ENCODE measurements around the gene GRIP2.

GRIP2 gene

DNA sequence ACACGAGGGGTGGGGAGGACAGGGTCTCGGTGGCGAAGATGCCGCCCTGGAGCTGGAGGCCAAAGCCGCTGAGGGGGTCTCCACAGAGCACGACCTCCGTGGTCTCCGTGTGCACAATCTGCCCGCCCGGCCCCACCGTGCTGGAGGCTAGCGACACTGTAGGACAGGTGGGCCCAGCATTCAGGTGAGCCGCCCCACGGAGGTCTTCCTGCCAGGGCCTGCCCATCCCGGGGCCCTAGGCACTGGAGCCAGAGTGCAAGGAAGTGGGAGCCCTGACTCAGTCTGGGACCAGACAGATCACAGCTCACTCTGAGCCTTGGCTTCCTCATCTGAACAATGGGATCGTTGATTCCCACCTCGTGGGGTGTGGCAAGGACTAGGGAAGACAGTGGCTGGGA is 25.8 kb downstream of the GRIP2 start:
- Histone ChIP-seq H3K36me3 (ENCODE audit: insufficient read depth, low read length) (no peaks in the 10 kb centered on the region), H3K4me1 (ENCODE audit: insufficient read depth, low read length) (peaks cover 4% of the 10 kb centered on the region; the same call in 1 of the 2 replicates), H3K9me3 (ENCODE audit: control insufficient read depth, insufficient read depth, low read length) (no peaks in the 10 kb centered on the region), H3K9ac (ENCODE audit: low read depth, low read length) (no peak overlapping the region)

GRCh38 chr3:14513566-14514322 is 26.4 kb downstream of the GRIP2 start:
- Histone ChIP-seq H3K36me3 (ENCODE audit: insufficient read depth, low read length) (no peaks in the 10 kb centered on the region), H3K9me3 (ENCODE audit: control insufficient read depth, insufficient read depth, low read length) (no peaks in the 10 kb centered on the region), H3K9ac (ENCODE audit: low read depth, low read length) (no peak overlapping the region), H3K4me1 (ENCODE audit: insufficient read depth, low read length) (peaks cover 4% of the 10 kb centered on the region; the same call in 1 of the 2 replicates)

DNA sequence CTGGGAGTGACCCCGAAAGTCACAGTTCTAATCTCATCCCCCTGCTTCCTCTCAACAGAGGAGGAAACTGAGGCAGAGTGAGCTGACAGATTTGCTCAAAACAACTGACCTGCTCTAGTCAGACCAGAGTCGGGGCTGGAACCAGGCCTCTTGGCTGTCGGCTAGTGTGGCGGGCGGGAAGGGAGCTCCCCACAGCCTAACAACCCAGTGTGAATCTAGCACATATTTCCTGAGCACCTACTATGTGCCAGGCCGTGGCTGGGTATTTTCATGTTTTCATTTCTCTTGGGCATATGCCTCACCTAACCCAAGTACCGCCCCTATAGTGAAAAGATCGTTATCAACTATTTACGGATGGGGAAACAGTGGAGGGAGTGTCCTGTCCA is 27.2 kb downstream of the GRIP2 start:
- H3K9me3 ChIP-seq (ENCODE audit: control insufficient read depth, insufficient read depth, low read length), result no peaks in the 10 kb centered on the region
- H3K4me1 ChIP-seq (ENCODE audit: insufficient read depth, low read length), result peaks cover 4% of the 10 kb centered on the region; the same call in 1 of the 2 replicates
- H3K36me3 ChIP-seq (ENCODE audit: insufficient read depth, low read length), result no peaks in the 10 kb centered on the region
- H3K9ac ChIP-seq (ENCODE audit: low read depth, low read length), result no peak overlapping the region

DNA sequence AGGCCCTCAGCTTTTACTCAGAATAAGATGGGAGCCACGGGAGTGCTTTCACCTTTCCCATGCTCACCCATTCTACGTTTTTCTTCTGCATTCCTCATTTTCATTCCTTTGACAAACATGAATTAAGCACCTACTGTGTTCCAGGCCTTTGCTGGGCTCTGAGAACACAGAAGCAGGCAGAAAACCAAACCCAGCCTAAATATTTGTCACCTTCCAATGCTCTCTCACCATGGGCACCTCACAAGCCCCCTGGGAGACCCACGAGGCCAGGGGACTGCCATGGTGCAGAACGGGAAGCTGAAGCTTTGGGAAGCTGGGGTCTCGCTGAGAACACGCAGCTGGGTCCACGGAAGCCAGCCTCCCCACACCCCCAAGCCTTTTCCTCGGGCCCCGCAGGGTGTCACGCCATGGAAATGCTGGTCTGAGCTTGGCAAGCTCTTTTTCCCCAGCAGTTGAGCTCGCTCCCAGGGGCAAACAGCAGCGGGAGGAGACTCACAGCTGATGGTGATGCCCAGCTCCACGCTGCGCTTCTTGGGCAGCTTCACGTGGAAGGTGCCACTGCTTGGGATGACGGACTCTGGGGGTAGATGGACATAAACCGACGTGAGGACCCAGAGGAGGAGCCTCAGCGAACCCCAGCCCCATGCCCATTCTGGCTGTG is 27.7 kb downstream of the GRIP2 start:
- Histone ChIP-seq H3K9ac (ENCODE audit: low read depth, low read length) (no peak overlapping the region), H3K4me1 (ENCODE audit: insufficient read depth, low read length) (peaks cover 4% of the 10 kb centered on the region; the same call in 1 of the 2 replicates), H3K36me3 (ENCODE audit: insufficient read depth, low read length) (no peaks in the 10 kb centered on the region), H3K9me3 (ENCODE audit: control insufficient read depth, insufficient read depth, low read length) (no peaks in the 10 kb centered on the region)

DNA sequence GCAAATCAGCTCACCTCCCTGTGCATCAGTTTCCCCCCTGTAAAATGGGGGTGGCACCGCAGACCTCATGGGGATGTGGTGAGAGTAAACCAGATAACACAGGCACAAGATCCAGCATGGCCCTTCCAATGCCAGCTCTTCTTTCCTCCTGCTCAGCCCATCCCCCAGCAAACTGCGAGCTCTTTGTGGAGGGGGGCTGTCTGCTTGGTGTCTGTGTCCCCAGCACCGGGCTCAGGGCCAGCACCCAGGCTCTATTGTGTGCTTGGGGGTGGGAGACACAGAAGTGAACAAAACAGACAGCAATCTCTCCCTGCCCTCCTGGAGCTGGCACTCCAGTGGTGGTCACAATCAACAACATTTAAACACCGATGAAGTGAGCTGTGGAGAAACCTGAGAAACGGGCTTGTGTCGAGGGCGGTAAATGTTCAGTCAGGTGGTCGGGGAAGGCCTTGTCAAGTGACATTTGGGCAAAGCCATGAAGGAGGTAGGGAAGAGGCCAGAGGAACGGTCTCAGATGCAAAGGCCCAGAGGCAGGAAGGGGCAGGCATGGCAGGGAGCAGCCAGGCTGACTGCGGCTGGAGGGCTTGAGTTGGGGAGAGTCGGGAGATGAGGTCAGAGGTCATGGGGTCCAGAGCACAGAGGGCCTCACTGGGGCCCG is 28.4 kb downstream of the GRIP2 start:
- no peaks in the 10 kb centered on the region for H3K9me3 ChIP-seq (ENCODE audit: control insufficient read depth, insufficient read depth, low read length)
- no peaks in the 10 kb centered on the region for H3K36me3 ChIP-seq (ENCODE audit: insufficient read depth, low read length)
- peaks cover 4% of the 10 kb centered on the region; the same call in 1 of the 2 replicates for H3K4me1 ChIP-seq (ENCODE audit: insufficient read depth, low read length)
- no peak overlapping the region for H3K9ac ChIP-seq (ENCODE audit: low read depth, low read length)

DNA sequence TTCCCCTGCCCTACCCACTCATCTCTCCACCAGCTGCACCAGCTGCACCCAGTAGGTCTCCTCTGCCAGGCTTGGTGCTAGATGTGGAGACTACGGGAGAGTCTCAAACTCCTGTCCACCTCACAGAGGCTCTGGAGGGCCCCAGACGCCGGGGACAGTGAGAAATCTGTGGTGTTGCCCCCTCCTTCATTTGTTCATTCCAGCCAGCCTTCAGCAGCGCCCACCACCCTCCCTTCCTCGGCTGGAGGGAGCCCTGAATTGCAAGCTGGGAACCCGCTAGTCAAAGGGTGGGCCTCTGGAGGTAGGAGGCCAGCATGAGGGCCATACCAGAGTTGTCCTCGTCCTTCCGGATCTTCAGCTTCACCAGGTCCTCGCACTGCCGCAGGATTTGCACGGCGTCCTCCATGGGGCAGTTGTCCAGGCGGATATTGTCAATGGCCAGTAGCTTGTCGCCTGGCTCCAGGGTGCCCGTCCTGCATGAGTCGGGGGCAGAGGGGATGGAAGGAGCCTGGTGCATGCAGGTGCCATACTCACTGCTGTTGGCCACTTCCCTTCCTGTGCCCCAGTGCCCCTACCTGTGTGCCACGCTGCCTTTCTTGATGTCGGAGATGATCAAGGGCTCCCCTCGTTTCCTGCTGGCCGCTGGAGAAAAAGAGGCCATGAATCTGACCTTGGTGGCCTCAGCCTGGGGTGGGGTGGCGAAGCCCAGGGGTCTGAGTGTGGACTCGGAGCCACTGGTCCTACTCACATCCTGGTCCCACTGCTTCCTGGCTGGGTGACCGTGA is 29.1 kb downstream of the GRIP2 start:
- Histone ChIP-seq H3K4me1 (ENCODE audit: insufficient read depth, low read length) (peaks cover 4% of the 10 kb centered on the region; the same call in 1 of the 2 replicates), H3K9me3 (ENCODE audit: control insufficient read depth, insufficient read depth, low read length) (no peaks in the 10 kb centered on the region), H3K9ac (ENCODE audit: low read depth, low read length) (no peak overlapping the region), H3K36me3 (ENCODE audit: insufficient read depth, low read length) (no peaks in the 10 kb centered on the region)

GRCh38 chr3:14509796-14510100 is 30.4 kb downstream of the GRIP2 start:
- peaks cover 4% of the 10 kb centered on the region; the same call in 1 of the 2 replicates for H3K4me1 ChIP-seq (ENCODE audit: insufficient read depth, low read length)
- no peak overlapping the region for H3K9ac ChIP-seq (ENCODE audit: low read depth, low read length)
- H3K36me3 ChIP-seq (ENCODE audit: insufficient read depth, low read length), result no peaks in the 10 kb centered on the region
- H3K9me3 ChIP-seq (ENCODE audit: control insufficient read depth, insufficient read depth, low read length), result no peaks in the 10 kb centered on the region

GRCh38 chr3:14508966-14509795 is 31.0 kb downstream of the GRIP2 start:
- no peaks in the 10 kb centered on the region for H3K9me3 ChIP-seq (ENCODE audit: control insufficient read depth, insufficient read depth, low read length)
- peak overlapping the region; percentile 33 for H3K9ac ChIP-seq (ENCODE audit: low read depth, low read length)
- peaks cover 4% of the 10 kb centered on the region; the same call in 1 of the 2 replicates for H3K4me1 ChIP-seq (ENCODE audit: insufficient read depth, low read length)

DNA sequence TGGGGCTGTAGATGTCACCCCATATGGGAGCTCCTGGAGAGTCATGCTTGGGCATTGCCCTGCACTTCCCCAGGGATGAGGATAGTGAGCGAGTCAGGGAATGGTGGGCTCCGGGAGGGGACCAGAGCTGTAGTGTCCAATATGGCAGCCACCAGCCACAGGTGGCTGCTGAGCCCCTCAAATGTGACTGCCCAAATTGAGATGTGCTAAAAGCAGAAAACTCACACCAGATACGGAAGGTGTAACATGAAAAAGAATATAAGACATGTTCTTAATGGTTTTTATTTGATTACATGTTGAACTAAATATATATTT is 31.7 kb downstream of the GRIP2 start:
- H3K9me3 ChIP-seq (ENCODE audit: control insufficient read depth, insufficient read depth, low read length), result no peaks in the 10 kb centered on the region

More at GRCh38 chr3:14508966-14509795, 31.0 kb downstream of the GRIP2 start:
- H3K36me3 ChIP-seq (ENCODE audit: insufficient read depth, low read length), result no peaks in the 10 kb centered on the region

GRCh38 chr3:14507757-14508504 is 32.2 kb downstream of the GRIP2 start:
- Histone ChIP-seq H3K36me3 (ENCODE audit: insufficient read depth, low read length) (no peaks in the 10 kb centered on the region), H3K9ac (ENCODE audit: low read depth, low read length) (no peak overlapping the region), H3K4me1 (ENCODE audit: insufficient read depth, low read length) (peaks cover 4% of the 10 kb centered on the region; the same call in 1 of the 2 replicates), H3K9me3 (ENCODE audit: control insufficient read depth, insufficient read depth, low read length) (no peaks in the 10 kb centered on the region)

More for the DNA sequence above, 31.7 kb downstream of the GRIP2 start:
- Histone ChIP-seq H3K36me3 (ENCODE audit: insufficient read depth, low read length) (no peaks in the 10 kb centered on the region), H3K9ac (ENCODE audit: low read depth, low read length) (no peak overlapping the region), H3K4me1 (ENCODE audit: insufficient read depth, low read length) (peaks cover 4% of the 10 kb centered on the region; the same call in 1 of the 2 replicates)

DNA sequence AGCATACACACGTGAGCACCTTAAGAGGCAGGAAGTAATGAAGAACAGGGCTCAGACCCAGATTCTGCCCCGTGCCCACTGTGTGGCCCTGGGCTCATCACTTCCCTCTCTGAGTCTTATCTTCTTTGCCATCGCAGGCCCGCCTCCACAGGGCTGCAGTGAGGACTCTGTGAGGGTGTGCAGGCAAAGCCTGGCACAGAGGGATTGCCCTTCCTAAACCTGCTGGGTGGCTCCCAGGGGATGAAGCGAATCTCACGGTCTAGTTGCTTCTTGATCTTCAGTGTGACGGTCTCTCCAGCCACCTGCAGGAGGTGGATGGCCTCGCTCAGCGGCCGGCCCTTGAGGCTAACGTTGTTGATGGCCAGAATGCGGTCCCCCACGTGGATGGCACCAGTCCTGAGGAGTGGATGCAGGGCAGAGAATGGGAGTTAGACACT is 32.8 kb downstream of the GRIP2 start:
- H3K4me1 ChIP-seq (ENCODE audit: insufficient read depth, low read length), result peaks cover 4% of the 10 kb centered on the region; the same call in 1 of the 2 replicates
- H3K9me3 ChIP-seq (ENCODE audit: control insufficient read depth, insufficient read depth, low read length), result peaks cover under 1% of the 10 kb centered on the region; the same call in 1 of the 2 replicates
- H3K36me3 ChIP-seq (ENCODE audit: insufficient read depth, low read length), result no peaks in the 10 kb centered on the region
- H3K9ac ChIP-seq (ENCODE audit: low read depth, low read length), result no peak overlapping the region

GRCh38 chr3:14506626-14507304 is 33.4 kb downstream of the GRIP2 start:
- Histone ChIP-seq H3K4me1 (ENCODE audit: insufficient read depth, low read length) (peaks cover 3% of the 10 kb centered on the region; the same call in 1 of the 2 replicates), H3K9ac (ENCODE audit: low read depth, low read length) (no peak overlapping the region), H3K9me3 (ENCODE audit: control insufficient read depth, insufficient read depth, low read length) (peaks cover 4% of the 10 kb centered on the region), H3K36me3 (ENCODE audit: insufficient read depth, low read length) (no peaks in the 10 kb centered on the region)

Measured in ES-I3 (cell line).